ENCODE measurements around the gene FBLN5. TPM values are rescaled to one million over a fixed set of nuclear protein-coding genes. Genes with fewer than 3 reads are reported as not detected.

FBLN5 gene
- total RNA-seq, 4 donors from 2014 or later = 77.7 to 186 (median 127) TPM

DNA sequence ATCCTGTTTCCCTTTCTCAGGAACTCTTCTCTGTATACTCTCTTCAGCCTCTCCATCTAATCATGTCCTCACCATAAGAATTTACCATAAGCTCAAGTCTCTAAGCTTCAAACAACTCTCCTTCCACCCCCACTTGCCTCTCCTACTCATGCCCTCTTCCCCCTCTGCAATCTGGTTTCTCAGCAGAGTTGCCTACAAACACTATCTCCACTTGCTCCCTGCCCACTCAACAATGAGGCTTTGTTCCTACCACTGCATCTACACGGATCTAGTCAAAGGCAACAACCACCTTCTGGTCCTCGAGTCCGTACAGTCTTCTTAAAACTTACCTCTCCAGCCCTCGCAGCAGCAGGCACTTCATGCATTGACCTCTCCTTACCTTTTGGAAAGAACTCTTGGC is 17.2 kb upstream of the FBLN5 start:
- TF ChIP-seq POLR2AphosphoS5 (IDR thresholded peaks at IDR 0.05) (no peak), POLR2A (IDR thresholded peaks at IDR 0.05) (no peak), EP300 (IDR thresholded peaks at IDR 0.05) (no peak)
- TF ChIP-seq, protein P1, sequence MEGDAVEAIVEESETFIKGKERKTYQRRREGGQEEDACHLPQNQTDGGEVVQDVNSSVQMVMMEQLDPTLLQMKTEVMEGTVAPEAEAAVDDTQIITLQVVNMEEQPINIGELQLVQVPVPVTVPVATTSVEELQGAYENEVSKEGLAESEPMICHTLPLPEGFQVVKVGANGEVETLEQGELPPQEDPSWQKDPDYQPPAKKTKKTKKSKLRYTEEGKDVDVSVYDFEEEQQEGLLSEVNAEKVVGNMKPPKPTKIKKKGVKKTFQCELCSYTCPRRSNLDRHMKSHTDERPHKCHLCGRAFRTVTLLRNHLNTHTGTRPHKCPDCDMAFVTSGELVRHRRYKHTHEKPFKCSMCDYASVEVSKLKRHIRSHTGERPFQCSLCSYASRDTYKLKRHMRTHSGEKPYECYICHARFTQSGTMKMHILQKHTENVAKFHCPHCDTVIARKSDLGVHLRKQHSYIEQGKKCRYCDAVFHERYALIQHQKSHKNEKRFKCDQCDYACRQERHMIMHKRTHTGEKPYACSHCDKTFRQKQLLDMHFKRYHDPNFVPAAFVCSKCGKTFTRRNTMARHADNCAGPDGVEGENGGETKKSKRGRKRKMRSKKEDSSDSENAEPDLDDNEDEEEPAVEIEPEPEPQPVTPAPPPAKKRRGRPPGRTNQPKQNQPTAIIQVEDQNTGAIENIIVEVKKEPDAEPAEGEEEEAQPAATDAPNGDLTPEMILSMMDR (IDR thresholded peaks at IDR 0.05) = no peak
- Histone ChIP-seq H3K9me3 (no peaks in the 10 kb centered on the region), H3K27ac (no peak overlapping the region), H3K4me1 (peaks cover 0 to 4% (median 0%) of the 10 kb centered on the region in 3 donors), H3K4me3 (no peak overlapping the region), H3K27me3 (no peaks in the 10 kb centered on the region), H3K36me3 (peaks cover 0 to 22% of the 10 kb centered on the region in 2 donors)
- WGBS, 2 donors (ENCODE audit: low coverage in 1 of 2) = 80 to 83% methylated on average over 4 of the region's 4 CpGs
- no peak for ATAC-seq

DNA sequence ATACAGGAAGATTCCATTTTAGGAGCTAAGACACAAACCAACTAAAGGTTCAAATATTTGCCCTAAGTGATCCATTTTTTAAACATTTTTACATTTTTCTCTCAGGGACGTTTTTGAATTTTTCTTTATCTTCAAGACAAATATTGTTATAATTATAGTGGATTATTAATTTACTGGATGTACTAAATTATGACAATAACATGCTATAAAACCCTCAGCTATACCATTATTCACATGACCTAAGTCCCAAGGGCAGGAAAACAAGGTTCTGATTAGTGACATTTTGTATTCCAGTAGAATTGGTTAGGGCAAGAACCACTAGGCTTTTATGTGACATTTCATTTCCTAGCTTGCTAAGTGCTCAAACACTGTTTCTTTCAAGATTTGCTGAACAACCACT is 16.5 kb upstream of the FBLN5 start:
- no peak overlapping the region for H3K27ac ChIP-seq
- ATAC-seq = no peak
- H3K36me3 ChIP-seq = peaks cover 0 to 15% of the 10 kb centered on the region in 2 donors

DNA sequence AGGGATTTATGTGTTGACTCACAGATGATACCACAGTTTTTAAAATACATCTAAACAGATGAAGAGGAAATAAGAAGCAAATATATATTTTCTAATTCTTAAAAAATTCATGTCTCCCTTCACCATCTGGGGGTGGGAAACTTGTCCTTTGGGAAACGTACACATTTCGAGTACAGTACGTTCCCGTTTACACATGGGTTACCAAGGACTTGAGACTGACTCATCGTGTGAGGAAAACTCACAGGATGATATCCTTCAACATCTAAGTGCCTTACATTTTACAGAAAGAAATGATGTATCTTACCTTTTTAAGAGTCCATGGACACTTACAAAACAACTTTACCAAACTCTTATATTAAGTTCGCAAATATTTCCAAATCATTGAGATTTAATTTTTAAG is 16.0 kb upstream of the FBLN5 start:
- no peak for ATAC-seq

More for the DNA sequence above, 16.5 kb upstream of the FBLN5 start:
- TF ChIP-seq EP300 (IDR thresholded peaks at IDR 0.05) (no peak), POLR2AphosphoS5 (IDR thresholded peaks at IDR 0.05) (no peak), POLR2A (IDR thresholded peaks at IDR 0.05) (no peak)
- TF ChIP-seq, protein P1 (IDR thresholded peaks at IDR 0.05) = no peak
- WGBS, 2 donors (ENCODE audit: low coverage in 1 of 2) = 32 to 100% methylated on average over 1 of the region's 1 CpG
- H3K9me3 ChIP-seq = no peaks in the 10 kb centered on the region
- H3K27me3 ChIP-seq = no peaks in the 10 kb centered on the region
- H3K4me3 ChIP-seq = no peak overlapping the region
- H3K4me1 ChIP-seq = peaks cover 0 to 4% (median 0%) of the 10 kb centered on the region in 3 donors

DNA sequence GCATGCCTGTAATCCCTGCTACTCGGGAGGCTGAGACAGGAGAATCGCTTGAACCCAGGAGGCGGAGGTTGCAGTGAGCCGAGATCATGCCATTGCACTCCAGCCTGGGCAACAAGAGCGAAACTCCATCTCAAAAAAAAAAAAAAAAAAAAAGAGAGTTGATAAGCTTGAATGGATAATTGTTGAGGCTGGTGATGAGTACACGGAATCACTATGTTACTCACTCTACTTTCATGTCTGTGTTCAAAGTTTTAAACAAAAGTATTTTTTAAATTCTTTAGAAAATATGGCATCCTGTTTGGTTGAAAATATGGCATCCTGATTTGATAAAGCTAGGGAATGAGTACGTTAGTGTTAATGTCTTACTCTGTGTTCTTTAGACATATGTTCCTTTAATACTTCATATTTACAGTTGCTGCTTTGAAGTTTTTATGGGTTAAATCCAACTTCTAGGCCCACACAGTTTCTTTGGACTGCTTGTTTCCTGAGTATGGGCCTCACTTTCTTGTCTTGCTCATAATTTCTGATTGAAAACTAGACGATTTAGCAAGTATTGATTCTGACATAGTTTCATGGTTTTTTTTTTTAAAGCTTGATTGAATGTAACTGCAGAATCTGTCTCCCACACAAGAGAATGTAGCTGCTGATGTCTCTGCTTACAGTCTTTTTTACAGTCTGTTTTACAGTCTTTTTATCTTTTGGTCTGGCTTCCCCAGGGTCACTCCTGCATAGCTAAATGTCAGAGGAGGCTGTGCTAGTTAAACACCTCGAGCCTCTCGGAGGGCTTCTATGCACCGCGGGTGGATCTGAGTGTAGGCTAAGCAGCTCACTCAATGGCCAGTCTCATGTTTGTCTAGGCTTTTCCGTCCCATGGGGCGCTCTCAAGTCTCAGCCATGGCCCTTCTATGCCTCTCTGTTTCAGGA is 14.1 kb upstream of the FBLN5 start:
- Histone ChIP-seq H3K9me3 (no peaks in the 10 kb centered on the region), H3K36me3 (no peaks in the 10 kb centered on the region), H3K4me3 (no peak overlapping the region), H3K27ac (no peak overlapping the region), H3K27me3 (peaks cover 8% of the 10 kb centered on the region), H3K4me1 (peaks cover 0 to 4% (median 0%) of the 10 kb centered on the region in 3 donors)
- WGBS, 2 donors (ENCODE audit: low coverage in 1 of 2) = 49 to 77% methylated on average over 6 to 8 of the region's 14 CpGs
- no peak for ATAC-seq
- TF ChIP-seq, protein P1 (IDR thresholded peaks at IDR 0.05) = no peak
- TF ChIP-seq POLR2AphosphoS5 (IDR thresholded peaks at IDR 0.05) (no peak), EP300 (IDR thresholded peaks at IDR 0.05) (no peak), POLR2A (IDR thresholded peaks at IDR 0.05) (no peak)

More for the DNA sequence above, 16.0 kb upstream of the FBLN5 start:
- Histone ChIP-seq H3K27ac (no peak overlapping the region), H3K4me1 (peaks cover 0 to 4% (median 0%) of the 10 kb centered on the region in 3 donors), H3K36me3 (peaks cover 0 to 10% of the 10 kb centered on the region in 2 donors), H3K9me3 (no peaks in the 10 kb centered on the region), H3K27me3 (peaks cover 2% of the 10 kb centered on the region), H3K4me3 (no peak overlapping the region)
- no peak for TF ChIP-seq POLR2A (IDR thresholded peaks at IDR 0.05)
- peak; percentile 78 for TF ChIP-seq POLR2AphosphoS5 (IDR thresholded peaks at IDR 0.05)
- TF ChIP-seq EP300 (IDR thresholded peaks at IDR 0.05) = no peak
- TF ChIP-seq, protein P1 (IDR thresholded peaks at IDR 0.05) = no peak
- WGBS, 2 donors (ENCODE audit: low coverage in 1 of 2) = 37 to 58% methylated on average over 3 to 6 of the region's 6 CpGs
